ENCODE data around the gene GAR1.
"Not testable (repeated sequence)": the region's sequence is repeated elsewhere in the genome, so short reads cannot be mapped to it uniquely, and the experiment has no call there.

GAR1 gene

GRCh38 chr4:109816894-109817293 lies 1.3 kb downstream of the GAR1 start:
- peak; percentile 14 to 34 for DNase-seq
- TF ChIP-seq GATA1 (IDR thresholded peaks at IDR 0.05; ENCODE audit: low read depth, low read length) (no peak), POLR2A (IDR thresholded peaks at IDR 0.05; ENCODE audit: low read length) (no peak)

- no peak for TF ChIP-seq POLR2A (IDR thresholded peaks at IDR 0.05; ENCODE audit: low read length)
- TF ChIP-seq GATA1 (IDR thresholded peaks at IDR 0.05; ENCODE audit: low read depth, low read length): no peak
- DNase-seq: no peak
These were observed 2.7 kb downstream of the GAR1 start for GRCh38 chr4:109818268-109818667.

- no peak for DNase-seq
These were observed 5.0 kb downstream of the GAR1 start for GRCh38 chr4:109820563-109820962.

GRCh38 chr4:109821185-109821584 lies 5.6 kb downstream of the GAR1 start:
- DNase-seq: no peak
- TF ChIP-seq POLR2A (IDR thresholded peaks at IDR 0.05; ENCODE audit: low read length) (no peak), GATA1 (IDR thresholded peaks at IDR 0.05; ENCODE audit: low read depth, low read length) (no peak)

More at GRCh38 chr4:109820563-109820962, 5.0 kb downstream of the GAR1 start:
- no peak for TF ChIP-seq POLR2A (IDR thresholded peaks at IDR 0.05; ENCODE audit: low read length)
- TF ChIP-seq GATA1 (IDR thresholded peaks at IDR 0.05; ENCODE audit: low read depth, low read length): no peak

- peak; percentile 26 to 43 for DNase-seq
- TF ChIP-seq POLR2A (IDR thresholded peaks at IDR 0.05; ENCODE audit: low read length) (no peak), GATA1 (IDR thresholded peaks at IDR 0.05; ENCODE audit: low read depth, low read length) (no peak)
These were observed 11.2 kb downstream of the GAR1 start for GRCh38 chr4:109826719-109827118.

GRCh38 chr4:109827672-109828071 lies 12.1 kb downstream of the GAR1 start, which contains the start of gene RRH:
RRH (plus strand) TSS chr4:109827972; CDS start chr4:109828028, 56 bp downstream.
- DNase-seq: no peak
- TF ChIP-seq POLR2A (IDR thresholded peaks at IDR 0.05; ENCODE audit: low read length) (no peak), GATA1 (IDR thresholded peaks at IDR 0.05; ENCODE audit: low read depth, low read length) (no peak)

- no peak for DNase-seq
- no peak for TF ChIP-seq POLR2A (IDR thresholded peaks at IDR 0.05; ENCODE audit: low read length)
- no peak for TF ChIP-seq GATA1 (IDR thresholded peaks at IDR 0.05; ENCODE audit: low read depth, low read length)
These were observed 18.2 kb downstream of the GAR1 start for GRCh38 chr4:109833756-109834155.

- TF ChIP-seq GATA1 (IDR thresholded peaks at IDR 0.05; ENCODE audit: low read depth, low read length): no peak
- TF ChIP-seq POLR2A (IDR thresholded peaks at IDR 0.05; ENCODE audit: low read length): no peak
- DNase-seq: no peak
These were observed 21.4 kb downstream of the GAR1 start for GRCh38 chr4:109836985-109837384.

GRCh38 chr4:109846395-109847098 lies 31.0 kb downstream of the GAR1 start:
- TF ChIP-seq POLR2A (IDR thresholded peaks at IDR 0.05; ENCODE audit: low read length): no peak
- TF ChIP-seq GATA1 (IDR thresholded peaks at IDR 0.05; ENCODE audit: low read depth, low read length): no peak
- no peak for DNase-seq

GRCh38 chr4:109847896-109848442 lies 32.4 kb downstream of the GAR1 start, which contains the start of gene LRIT3:
LRIT3 (plus strand) TSS chr4:109848107; CDS start chr4:109848202, 95 bp downstream.
- no peak for TF ChIP-seq POLR2A (IDR thresholded peaks at IDR 0.05; ENCODE audit: low read length)
- no peak for TF ChIP-seq GATA1 (IDR thresholded peaks at IDR 0.05; ENCODE audit: low read depth, low read length)
- DNase-seq: no peak

- DNase-seq: no peak
- no peak for TF ChIP-seq POLR2A (IDR thresholded peaks at IDR 0.05; ENCODE audit: low read length)
These were observed 32.9 kb downstream of the GAR1 start for GRCh38 chr4:109848501-109848900.

- DNase-seq: no peak
- TF ChIP-seq POLR2A (IDR thresholded peaks at IDR 0.05; ENCODE audit: low read length): no peak
- no peak for TF ChIP-seq GATA1 (IDR thresholded peaks at IDR 0.05; ENCODE audit: low read depth, low read length)
These were observed 35.0 kb downstream of the GAR1 start for GRCh38 chr4:109850601-109851000.

GRCh38 chr4:109859426-109860300 lies 44.1 kb downstream of the GAR1 start:
- DNase-seq: not testable (repeated sequence)

GRCh38 chr4:109861271-109861670 lies 45.7 kb downstream of the GAR1 start:
- no peak for DNase-seq
- TF ChIP-seq GATA1 (IDR thresholded peaks at IDR 0.05; ENCODE audit: low read depth, low read length) (no peak), POLR2A (IDR thresholded peaks at IDR 0.05; ENCODE audit: low read length) (no peak)

All from erythroblast (primary cell).